ENCODE data around the gene DYNLRB2.

The DYNLRB2 gene

DNA sequence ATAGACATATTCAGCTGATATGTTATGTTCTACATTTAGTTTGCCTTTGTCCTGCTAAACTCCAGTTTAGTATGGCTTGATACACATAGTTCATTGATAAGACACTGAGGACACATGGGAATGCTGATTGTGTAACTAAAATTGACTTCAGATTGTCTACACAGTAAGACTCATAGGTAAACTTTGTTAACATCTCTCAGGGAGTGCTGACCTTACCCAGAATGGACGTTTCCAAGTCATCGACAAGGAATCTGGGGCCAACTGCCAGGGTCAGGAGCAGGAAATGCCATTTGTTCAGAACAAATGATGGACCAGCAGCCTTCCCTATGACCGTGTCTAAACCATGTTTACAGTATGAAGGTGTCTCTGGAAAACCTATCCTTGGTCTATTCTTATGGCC lies 58.7 kb downstream of the DYNLRB2 start:
- no peak for DNase-seq (ENCODE audit: low spot score)

All from CD4-positive, alpha-beta T cell treated with Interleukin-6 at 100 ng/mL for 8 hours (primary cell).